OCI-LY7 (cell line): ENCODE data around the gene MAN2C1. TPM values are rescaled to one million over a fixed set of nuclear protein-coding genes. Genes with fewer than 3 reads are reported as not detected.

Experiments used
- BruUV-seq: library from RNA; stranded (reverse); fragments of 400-500 nt; replicated peaks from 2 replicates; lab custom pipeline; 2021; lab: Mats Ljungman, UMichigan
- CTCF ChIA-PET: fragments of 300-600 bp; sonication (Branson Sonifier 250); formaldehyde crosslinking; loops from one replicate; lab custom pipeline; 2022; ENCODE audit warnings: antibody characterized with exemption; ENCODE audit not compliant: unreplicated experiment; lab: Charles Lee
- POLR2A ChIA-PET: fragments of 300-600 bp; sonication (Branson Sonifier 250); formaldehyde crosslinking; loops from one replicate; lab custom pipeline; 2022; ENCODE audit warnings: antibody characterized with exemption; lab: Charles Lee
- DNase-seq: peaks from one replicate; pipeline ENCODE4 v3.0.0-alpha.2; 2015; ENCODE audit warnings: low spot score
- H2AFZ ChIP-seq: fragments of 200-600 bp; sonication (generic), shearing (Covaris generic); 2 replicates; pipeline ENCODE4 v1.6.1; 2014; ENCODE audit warnings: mild to moderate bottlenecking, antibody characterized with exemption, low read length, moderate library complexity
- H3K27ac ChIP-seq: fragments of 200-600 bp; sonication (generic); 2 replicates; pipeline ENCODE4 v1.5.1; 2014; ENCODE audit warnings: mixed run types, low read depth, mild to moderate bottlenecking, moderate library complexity, low read length, inconsistent platforms; ENCODE audit not compliant: poor library complexity, severe bottlenecking
- H3K36me3 ChIP-seq: fragments of 200-600 bp; sonication (generic); 2 replicates; pipeline ENCODE4 v1.6.1; 2014; ENCODE audit warnings: mild to moderate bottlenecking, antibody characterized with exemption, low read length, moderate library complexity, mixed read lengths; ENCODE audit not compliant: insufficient read depth
- H3K4me1 ChIP-seq: fragments of 200-600 bp; sonication (generic); 2 replicates; pipeline ENCODE4 v1.5.1; 2014; ENCODE audit warnings: mild to moderate bottlenecking, low read length; ENCODE audit not compliant: insufficient read depth, poor library complexity, severe bottlenecking
- H3K4me2 ChIP-seq: fragments of 200-600 bp; sonication (generic); 2 replicates; pipeline ENCODE4 v1.6.1; 2014; ENCODE audit warnings: mild to moderate bottlenecking, low read length
- H3K4me3 ChIP-seq: fragments of 200-600 bp; sonication (generic); 2 replicates; pipeline ENCODE4 v1.5.1; 2014; ENCODE audit warnings: mild to moderate bottlenecking, low read depth, low read length; ENCODE audit not compliant: poor library complexity, severe bottlenecking
- H3K79me2 ChIP-seq: fragments of 200-600 bp; sonication (generic); 2 replicates; pipeline ENCODE4 v1.6.1; 2016; ENCODE audit warnings: low read depth, mild to moderate bottlenecking, low read length, moderate library complexity, mixed read lengths; ENCODE audit not compliant: insufficient read depth
- H3K9me2 ChIP-seq: fragments of 200-600 bp; sonication (generic); 2 replicates; pipeline ENCODE4 v1.6.1; 2016; ENCODE audit warnings: mild to moderate bottlenecking, low read length, mixed read lengths; ENCODE audit not compliant: insufficient read depth
- H3K9me3 ChIP-seq: fragments of 200-600 bp; sonication (generic); 2 replicates; pipeline ENCODE4 v1.6.1; 2014; ENCODE audit warnings: mild to moderate bottlenecking, mixed run types, low read length, mixed read lengths
- H4K20me1 ChIP-seq: fragments of 200-600 bp; sonication (generic); 2 replicates; pipeline ENCODE4 v1.6.1; 2014; ENCODE audit warnings: mild to moderate bottlenecking, antibody characterized with exemption, low read length, moderate library complexity, mixed read lengths; ENCODE audit not compliant: insufficient read depth
- CTCF ChIP-seq: fragments of 200-600 bp; sonication (generic); conservative IDR thresholded peaks from 2 replicates; pipeline ENCODE4 v1.5.1; 2014; ENCODE audit warnings: mild to moderate bottlenecking, antibody characterized with exemption, low read length, moderate library complexity, mixed read lengths
- EZH2phosphoT487 ChIP-seq: fragments of 200-600 bp; sonication (generic); IDR thresholded peaks from 2 replicates; pipeline ENCODE4 v1.6.1; 2018; ENCODE audit warnings: low read depth, borderline replicate concordance, mild to moderate bottlenecking, mixed run types, antibody characterized with exemption, low read length, moderate library complexity, mixed read lengths
- intact Hi-C: fragments of 100-400 bp; cut with micrococcal nuclease; formaldehyde crosslinking; loops from one replicate; pipeline ENCODE4 v1.10.0; 2022; ENCODE audit not compliant: unreplicated experiment
- total RNA-seq, 2 experiments: library from RNA; depleted of rRNA in 1 of 2; stranded (reverse); fragments of >200 nt in 1 of 2; shearing (Covaris generic) in 1 of 2; gene quantifications; 2 replicates each; pipeline ENCODE4 v1.2.3, GENCODE V29; 2014 to 2022

The MAN2C1 gene
- total RNA-seq, 2 experiments from 2014 or later, result 98.8 to 141 TPM

GRCh38 chr15:75329571-75329970 lies 38.8 kb downstream of the MAN2C1 start:
- Histone ChIP-seq H3K4me3 (no peak overlapping the region), H3K79me2 (no peaks in the 10 kb centered on the region), H3K4me2 (no peak overlapping the region), H3K27ac (no peak overlapping the region), H3K4me1 (no peaks in the 10 kb centered on the region), H3K9me2 (no peaks in the 10 kb centered on the region), H2AFZ (no peak overlapping the region), H3K9me3 (no peaks in the 10 kb centered on the region), H3K36me3 (no peaks in the 10 kb centered on the region), H4K20me1 (no peaks in the 10 kb centered on the region)
- ChIA-PET CTCF (no interaction called here), POLR2A (no interaction called here)
- BruUV-seq, result no TSS peak
- no peak for DNase-seq
- intact Hi-C loops, result no loop called here
- TF ChIP-seq CTCF (no peak), EZH2phosphoT487 (no peak)

- intact Hi-C loops, result no loop called here
- Histone ChIP-seq H3K4me1 (no peaks in the 10 kb centered on the region), H3K27ac (no peak overlapping the region), H2AFZ (no peak overlapping the region), H4K20me1 (no peaks in the 10 kb centered on the region), H3K79me2 (no peaks in the 10 kb centered on the region), H3K36me3 (no peaks in the 10 kb centered on the region), H3K4me3 (no peak overlapping the region), H3K9me2 (no peaks in the 10 kb centered on the region), H3K9me3 (no peaks in the 10 kb centered on the region), H3K4me2 (no peak overlapping the region)
- DNase-seq, result no peak
- no TSS peak for BruUV-seq
- ChIA-PET POLR2A (interaction anchor here (0.7 kb wide), 1 partner anchor 31 kb away, joined by 4 read pairs; no protein-coding TSS in a partner anchor), CTCF (no interaction called here)
- TF ChIP-seq CTCF, result 0 out of 2 replicates have a peak, but pooled peaks have one; percentile 8
- no peak for TF ChIP-seq EZH2phosphoT487
These were observed 39.7 kb downstream of the MAN2C1 start for GRCh38 chr15:75328493-75329314.

- ChIA-PET POLR2A (no interaction called here), CTCF (no interaction called here)
- intact Hi-C loops, result no loop called here
- no peaks in the 10 kb centered on the region for H3K79me2 ChIP-seq
- H4K20me1 ChIP-seq, result no peaks in the 10 kb centered on the region
- DNase-seq, result no peak
- no peak overlapping the region for H3K27ac ChIP-seq
- no peak overlapping the region for H3K4me3 ChIP-seq
- H3K36me3 ChIP-seq, result no peaks in the 10 kb centered on the region
- BruUV-seq, result no TSS peak
- H3K9me3 ChIP-seq, result no peaks in the 10 kb centered on the region
- no peak for TF ChIP-seq CTCF
- TF ChIP-seq EZH2phosphoT487, result no peak
- no peaks in the 10 kb centered on the region for H3K4me1 ChIP-seq
- no peaks in the 10 kb centered on the region for H3K9me2 ChIP-seq
- no peak overlapping the region for H2AFZ ChIP-seq
- no peak overlapping the region for H3K4me2 ChIP-seq
These were observed 40.9 kb downstream of the MAN2C1 start for GRCh38 chr15:75327491-75327890.
